ENCODE measurements around the gene FITM2.

DNA sequence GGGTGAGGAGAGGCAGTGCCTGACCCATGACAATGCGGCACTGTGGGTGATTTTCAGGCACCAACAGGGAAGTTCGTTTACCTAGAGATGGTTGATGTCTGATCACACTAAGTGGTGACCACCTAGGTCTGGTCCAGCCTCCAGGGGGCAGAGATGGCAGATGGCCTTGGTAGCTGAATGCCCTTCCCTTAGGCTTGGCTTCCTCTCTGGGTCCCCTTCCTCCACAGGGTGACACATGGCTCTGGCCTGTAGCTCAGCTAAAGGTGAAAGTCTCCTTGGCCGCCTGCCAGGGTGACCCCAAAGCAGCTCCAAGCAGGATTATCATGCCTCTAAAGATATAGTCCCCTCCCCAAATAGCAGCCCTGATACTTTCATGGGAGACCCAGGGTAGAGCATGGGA lies 57.5 kb downstream of the FITM2 start:
- TF ChIP-seq, protein P1, sequence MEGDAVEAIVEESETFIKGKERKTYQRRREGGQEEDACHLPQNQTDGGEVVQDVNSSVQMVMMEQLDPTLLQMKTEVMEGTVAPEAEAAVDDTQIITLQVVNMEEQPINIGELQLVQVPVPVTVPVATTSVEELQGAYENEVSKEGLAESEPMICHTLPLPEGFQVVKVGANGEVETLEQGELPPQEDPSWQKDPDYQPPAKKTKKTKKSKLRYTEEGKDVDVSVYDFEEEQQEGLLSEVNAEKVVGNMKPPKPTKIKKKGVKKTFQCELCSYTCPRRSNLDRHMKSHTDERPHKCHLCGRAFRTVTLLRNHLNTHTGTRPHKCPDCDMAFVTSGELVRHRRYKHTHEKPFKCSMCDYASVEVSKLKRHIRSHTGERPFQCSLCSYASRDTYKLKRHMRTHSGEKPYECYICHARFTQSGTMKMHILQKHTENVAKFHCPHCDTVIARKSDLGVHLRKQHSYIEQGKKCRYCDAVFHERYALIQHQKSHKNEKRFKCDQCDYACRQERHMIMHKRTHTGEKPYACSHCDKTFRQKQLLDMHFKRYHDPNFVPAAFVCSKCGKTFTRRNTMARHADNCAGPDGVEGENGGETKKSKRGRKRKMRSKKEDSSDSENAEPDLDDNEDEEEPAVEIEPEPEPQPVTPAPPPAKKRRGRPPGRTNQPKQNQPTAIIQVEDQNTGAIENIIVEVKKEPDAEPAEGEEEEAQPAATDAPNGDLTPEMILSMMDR (IDR thresholded peaks at IDR 0.05; ENCODE audit: low read depth, low read length, poor library complexity, severe bottlenecking) = no peak
- TF ChIP-seq EZH2phosphoT487 (IDR thresholded peaks at IDR 0.05; ENCODE audit: borderline replicate concordance, low read length) = no peak

Data from DOHH2 (cell line).